GM21786 (cell line): ENCODE data around the gene NPAS2.
A peak's percentile ranks its signal among the peaks of the same experiment; 100 is the strongest.

Source experiments
- ATAC-seq: cut with Tn5 transposase; IDR thresholded peaks from one replicate; pipeline ENCODE4 v1.9.1; 2021; ENCODE audit not compliant: unreplicated experiment

The NPAS2 gene

DNA sequence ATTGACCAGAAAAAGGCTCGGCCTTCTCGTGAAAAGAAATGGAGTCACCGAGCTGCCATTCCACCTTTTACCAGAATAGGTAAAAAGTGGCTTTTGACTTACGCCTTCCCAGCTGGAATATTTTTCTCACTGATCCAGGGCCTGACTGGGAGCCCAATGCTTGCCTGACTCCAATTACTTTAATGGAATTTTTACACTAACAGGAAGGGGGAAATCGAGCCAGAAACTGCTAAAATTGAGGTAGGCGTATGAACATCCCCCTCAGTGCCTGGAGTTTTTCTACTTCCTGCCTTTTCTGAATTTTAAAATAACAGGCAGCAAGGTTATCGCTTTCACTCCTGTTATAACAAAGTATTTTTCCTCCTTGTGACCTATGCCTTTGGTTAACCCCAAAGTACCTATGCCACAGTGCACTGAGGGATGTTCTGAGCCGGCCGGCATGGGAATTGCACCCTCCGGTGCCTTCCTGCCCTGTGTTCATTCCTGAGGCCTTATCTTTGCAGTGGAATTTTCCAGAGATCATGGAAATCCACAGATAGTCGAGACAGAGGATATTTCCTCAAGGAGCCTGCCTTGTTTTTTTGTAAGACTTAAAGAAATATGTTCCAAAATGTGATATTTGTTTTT lies 163.9 kb downstream of the NPAS2 start:
- ATAC-seq = no peak

DNA sequence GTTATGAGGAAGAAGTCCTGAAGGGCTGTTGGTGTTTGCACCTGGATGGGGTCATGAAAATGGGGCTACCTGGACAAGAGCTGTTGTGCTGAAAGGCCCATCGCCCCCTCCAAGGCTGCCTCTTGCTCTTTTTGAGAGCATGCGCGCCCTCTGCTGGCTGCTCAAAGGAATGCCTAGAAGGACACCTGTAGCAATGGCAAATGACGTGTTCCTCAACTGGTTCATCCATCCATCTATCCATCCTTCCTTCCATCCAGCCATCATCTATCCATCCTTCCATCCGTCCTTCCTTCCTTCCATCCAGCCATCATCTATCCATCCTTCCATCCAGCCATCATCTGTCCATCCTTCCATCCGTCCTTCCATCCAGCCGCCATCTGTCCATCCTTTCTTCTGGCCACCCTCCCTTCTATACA lies 165.0 kb downstream of the NPAS2 start:
- no peak for ATAC-seq

DNA sequence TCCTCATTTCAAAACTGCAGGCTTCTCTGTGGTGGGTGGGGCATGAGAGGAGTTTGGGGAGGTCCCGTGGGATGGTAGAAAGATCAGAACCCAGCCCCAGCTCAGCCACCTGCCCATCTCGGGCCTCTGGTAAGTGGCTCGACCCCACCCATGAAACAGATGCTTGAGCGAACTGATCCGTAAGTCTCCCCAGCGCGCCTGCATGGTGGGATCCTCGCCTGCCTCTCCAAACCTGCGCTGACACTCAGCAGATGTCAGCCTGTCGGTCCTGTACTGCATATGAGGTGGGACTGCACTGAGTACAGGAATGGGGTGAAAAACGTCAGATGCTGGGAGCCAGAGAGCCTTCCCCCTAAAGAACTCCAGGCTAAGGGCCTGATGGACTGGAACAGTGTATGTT lies 166.2 kb downstream of the NPAS2 start:
- no peak for ATAC-seq

DNA sequence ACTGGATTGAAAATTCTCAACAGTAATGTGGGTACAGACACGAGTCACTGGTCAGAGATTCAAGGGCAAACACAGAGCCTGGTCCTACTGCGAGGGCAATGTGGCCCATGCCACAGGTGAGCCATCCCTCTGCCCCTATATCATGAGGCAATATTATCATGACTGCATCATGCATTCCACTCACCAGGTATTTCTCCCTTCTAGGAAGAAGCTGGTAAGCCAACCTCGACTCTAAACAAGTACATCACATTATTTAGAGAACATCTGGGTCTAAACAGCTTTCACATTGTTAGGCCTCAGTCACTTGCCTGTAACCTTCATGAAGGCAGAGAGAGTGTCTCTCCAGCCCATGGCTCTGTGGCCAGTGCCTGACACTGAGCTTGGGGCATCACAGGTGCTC lies 167.6 kb downstream of the NPAS2 start:
- ATAC-seq = no peak

DNA sequence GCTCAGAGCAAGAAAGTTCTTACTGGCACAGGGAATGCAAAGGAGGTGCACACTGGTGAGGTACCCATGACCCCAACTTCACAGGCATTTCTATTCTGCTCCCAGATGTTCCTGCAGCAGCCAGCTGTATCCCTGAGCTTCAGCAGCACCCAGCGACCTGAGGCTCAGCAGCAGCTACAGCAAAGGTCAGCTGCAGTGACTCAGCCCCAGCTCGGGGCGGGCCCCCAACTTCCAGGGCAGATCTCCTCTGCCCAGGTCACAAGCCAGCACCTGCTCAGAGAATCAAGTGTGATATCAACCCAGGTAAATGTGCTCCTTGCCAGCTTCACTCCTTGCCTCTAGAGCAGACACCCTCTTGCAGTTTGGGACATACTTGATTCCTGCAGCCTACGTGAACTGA lies 168.0 kb downstream of the NPAS2 start:
- ATAC-seq = no peak

DNA sequence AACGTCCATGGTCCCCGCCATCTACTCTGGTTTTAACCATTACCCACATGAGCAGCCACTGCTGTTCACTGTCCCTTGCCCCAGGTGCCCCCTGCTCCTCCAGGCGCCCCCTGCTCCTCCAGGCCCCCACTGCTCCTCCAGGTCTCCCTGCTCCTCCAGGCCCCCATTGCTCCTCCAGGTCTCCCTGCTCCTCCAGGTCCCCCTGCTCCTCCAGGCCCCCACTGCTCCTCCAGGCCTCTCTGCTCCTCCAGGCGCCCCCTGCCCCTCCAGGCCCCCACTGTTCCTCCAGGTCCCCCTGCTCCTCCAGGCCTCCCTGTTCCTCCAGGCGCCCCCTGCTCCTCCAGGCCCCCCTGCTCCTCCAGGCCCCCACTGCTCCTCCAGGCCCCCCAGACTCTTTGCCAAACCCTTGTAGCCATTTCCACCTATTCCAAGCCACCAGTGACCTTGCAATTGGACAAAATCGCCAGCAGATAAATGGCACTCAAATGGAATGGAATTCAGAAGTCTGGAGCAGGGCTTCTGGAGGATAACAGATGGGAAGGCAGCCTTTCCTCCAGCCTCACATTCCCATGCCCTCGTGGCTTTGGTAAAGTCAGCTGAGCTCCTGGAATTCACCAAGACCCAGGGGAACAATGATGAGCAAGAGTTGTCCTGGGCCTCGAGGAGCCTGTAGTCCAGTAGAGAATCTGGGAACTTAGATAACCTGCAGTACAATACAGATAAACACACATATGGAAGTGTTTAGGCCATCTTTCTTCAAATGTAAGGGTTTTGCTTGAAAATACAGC lies 168.9 kb downstream of the NPAS2 start:
- ATAC-seq = no peak

DNA sequence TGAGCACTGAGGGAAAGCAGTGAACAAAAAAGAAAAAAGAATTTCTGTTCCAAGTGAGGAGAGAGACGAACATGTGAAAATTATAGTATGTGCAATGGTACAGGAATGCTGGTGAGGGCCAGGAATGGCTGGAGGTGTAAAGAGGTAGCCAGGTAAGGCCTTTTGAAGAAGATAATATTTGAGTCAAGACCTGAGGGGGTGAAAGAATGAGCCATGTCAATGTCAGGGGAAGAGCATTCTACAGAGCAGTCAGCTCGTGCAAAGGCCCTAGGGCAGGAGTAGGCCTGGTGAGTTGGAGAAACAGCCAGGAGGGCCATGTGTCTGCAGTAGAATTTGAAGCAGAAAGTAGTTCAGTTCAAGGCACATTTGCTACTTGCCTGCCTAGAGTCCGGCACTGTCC lies 169.7 kb downstream of the NPAS2 start:
- ATAC-seq = no peak

DNA sequence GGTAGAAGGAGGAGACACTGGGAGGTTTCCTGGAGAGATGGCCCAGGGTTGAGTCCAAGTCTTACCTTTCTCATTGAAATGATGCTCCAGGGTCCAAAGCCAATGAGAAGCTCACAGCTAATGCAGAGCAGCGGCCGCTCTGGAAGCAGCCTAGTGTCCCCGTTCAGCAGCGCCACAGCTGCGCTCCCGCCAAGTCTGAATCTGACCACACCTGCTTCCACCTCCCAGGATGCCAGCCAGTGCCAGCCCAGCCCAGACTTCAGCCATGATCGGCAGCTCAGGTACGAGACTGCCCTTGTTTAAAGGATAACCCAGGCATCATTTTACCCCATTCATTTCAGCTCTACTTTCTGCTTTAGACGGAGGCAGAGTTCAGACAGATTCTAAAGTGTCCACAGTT lies 170.2 kb downstream of the NPAS2 start:
- ATAC-seq = no peak

DNA sequence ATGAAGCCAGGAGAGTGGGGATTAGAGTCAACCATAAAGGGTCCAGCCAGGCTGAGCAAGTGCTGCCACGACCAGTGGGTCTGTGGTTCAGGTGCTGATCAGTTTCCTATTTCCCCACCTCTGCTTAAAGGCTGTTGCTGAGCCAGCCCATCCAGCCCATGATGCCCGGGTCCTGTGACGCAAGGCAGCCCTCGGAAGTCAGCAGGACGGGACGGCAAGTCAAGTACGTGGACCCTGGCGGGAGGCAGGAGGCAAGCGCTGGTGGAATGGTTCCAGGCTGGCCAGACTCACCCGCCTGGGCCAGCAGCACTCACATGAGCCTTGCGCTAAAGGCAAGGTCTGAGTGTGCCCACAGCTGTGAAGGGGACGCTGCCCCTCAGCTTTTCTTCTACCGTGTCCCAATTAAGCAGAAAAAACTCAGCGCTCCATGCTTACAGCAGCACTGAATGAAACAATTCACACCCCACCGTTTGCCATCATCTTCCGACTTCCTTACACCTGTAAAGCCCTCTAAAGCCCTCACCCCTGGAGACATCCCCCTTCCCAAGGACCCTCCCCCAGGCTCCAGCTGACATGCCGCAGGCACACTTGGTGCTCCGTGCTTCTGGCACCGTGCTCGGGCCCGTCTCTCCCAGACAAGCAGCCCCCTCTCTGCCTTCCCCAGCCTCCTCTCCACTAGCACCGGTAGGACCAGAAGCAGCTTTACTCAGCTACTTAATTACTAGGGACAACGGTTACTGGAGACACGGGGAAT lies 170.9 kb downstream of the NPAS2 start:
- ATAC-seq = no peak

DNA sequence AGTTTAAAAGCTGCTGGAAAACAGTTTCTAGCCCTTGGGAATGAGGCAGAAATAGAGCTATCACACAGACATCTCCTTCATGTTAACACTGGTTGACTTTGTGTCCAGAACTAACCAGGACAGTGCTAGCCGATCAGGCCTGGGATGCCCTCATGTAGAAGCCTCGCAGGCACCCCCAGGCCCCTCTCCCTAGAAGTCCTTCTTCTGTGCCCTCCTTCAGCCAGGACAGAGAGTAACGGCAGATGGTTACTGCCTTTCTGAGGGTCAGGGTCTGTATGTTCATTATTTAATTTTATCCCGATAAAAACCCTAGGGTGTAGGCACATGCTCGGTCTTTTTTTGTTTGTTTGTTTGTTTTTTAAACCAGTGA lies 171.4 kb downstream of the NPAS2 start:
- ATAC-seq = no peak

DNA sequence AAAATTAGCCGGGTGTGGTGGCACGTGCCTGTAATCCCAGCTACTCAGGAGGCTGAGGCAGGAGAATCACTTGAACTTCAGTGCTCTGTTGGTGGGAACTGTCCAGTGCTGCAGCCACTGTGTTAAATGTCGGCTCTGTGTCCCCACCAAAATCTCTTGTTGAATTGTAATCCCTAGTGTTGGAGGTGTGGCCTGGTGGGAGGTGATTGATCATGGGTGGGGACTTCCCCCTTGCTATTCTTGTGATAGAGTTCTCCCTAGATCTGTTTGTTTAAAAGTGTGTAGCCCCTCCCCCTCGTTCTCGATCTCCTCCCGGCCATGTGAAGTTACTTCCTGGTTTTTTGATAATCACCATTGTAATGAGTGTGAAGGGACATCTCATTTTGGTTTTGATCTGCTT lies 172.3 kb downstream of the NPAS2 start:
- ATAC-seq = no peak

DNA sequence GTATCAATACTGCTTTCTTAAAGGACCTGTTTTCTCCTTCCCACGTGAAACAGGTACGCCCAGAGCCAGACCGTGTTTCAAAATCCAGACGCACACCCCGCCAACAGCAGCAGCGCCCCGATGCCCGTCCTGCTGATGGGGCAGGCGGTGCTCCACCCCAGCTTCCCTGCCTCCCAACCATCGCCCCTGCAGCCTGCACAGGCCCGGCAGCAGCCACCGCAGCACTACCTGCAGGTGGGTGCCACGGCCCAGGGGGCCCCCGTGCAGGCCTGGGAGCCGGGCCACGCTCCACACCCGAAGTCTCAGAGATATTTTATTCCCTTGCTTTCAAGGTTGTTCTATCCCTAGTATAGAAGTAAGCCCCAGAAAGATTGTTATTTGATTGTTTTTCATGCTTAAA lies 173.4 kb downstream of the NPAS2 start:
- ATAC-seq = no peak

DNA sequence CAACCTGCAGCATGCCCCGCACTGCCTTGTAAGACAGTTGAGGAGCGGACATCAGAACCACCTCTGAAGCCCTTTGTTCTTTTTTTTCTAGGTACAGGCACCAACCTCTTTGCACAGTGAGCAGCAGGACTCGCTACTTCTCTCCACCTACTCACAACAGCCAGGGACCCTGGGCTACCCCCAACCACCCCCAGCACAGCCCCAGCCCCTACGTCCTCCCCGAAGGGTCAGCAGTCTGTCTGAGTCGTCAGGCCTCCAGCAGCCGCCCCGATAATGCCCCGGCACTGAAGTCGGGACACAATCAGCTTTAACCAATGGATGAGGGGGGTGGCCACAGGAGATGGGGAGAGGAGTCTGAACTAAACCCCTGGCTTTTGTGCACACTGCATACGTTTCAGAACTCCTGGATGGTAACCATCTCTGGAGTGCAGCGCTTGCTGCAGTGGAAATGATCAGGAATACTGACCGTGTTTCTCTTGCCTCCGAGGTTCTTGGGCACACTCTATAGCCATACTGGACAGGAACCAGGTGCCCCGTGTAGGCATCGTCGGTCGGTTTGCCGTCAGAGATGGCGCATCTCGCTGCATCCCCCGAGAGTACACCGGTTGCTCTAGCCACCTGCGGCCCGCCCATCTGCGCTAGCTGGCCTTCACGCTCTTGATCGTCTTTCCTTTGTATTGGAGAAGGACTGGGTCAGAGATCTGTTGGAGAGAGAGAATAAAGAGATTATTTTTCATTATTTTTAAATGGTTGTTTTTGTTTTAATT lies 175.6 kb downstream of the NPAS2 start:
- ATAC-seq = no peak

DNA sequence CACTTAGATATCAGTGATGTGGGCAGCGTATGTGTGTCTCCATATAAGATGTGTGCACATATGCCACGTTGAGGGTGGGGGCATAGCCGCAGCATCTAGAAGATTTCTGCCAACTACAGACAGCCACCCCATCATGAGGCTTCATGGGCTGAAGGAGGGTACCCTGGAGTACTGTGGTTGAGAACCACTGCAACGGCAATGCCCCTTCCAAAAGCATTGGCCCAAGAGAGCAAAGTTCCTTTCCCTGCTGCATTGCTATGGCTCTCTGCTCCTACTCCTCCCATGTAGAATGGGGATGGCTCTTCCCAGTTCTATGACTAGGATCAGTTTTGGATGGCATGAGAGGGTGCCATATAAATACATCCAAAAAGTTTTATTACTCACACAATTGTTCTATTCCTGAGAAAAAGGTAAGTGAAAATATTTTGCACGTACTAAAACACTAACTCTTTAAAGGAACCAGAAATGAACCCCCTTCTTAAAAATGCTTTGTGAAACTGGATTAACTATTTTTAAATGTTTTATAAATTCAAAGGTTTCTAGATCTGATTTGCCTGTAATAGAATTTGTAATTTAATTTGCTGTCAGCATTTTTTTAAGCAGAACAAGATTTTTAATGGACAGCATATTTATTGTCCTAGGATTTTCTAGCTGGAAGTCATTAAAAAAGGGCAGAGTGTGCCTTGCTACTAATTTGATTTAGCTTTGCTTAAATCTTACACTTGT lies 177.7 kb downstream of the NPAS2 start:
- no peak for ATAC-seq

DNA sequence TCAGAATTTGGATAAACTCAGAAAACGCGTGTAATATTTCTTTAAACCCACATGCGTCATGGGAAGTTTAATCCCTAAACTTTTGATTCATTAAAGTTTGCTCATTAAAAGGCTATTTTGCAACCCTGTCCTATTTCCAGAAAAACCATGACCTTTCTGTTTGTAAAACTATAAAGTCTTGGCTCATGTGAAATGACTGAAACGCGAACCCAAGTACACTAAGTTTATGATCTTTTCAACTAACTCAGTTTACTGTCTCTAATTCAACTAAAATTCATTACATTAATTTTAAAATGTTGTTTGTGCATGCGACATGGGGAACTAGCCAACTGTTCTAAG lies 178.3 kb downstream of the NPAS2 start:
- no peak for ATAC-seq

DNA sequence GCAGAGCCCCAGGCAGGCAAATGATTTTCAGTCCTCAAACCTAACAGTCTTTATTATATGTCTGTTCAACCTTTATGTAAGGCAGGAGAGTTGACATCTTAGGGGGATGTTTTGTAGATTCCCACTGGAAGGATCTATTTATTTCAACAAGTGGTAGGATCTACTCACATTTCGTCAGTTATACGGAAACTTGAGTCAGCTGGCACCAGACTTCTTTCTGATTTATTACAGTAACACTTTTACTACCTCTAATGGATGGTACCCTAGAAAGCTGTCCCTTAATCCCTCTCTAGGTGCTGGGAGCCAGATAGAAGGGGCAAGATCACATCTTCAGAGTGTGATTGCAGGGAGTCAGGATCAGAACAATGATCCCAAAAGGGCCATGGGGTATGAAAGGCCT lies 180.1 kb downstream of the NPAS2 start:
- ATAC-seq = no peak

DNA sequence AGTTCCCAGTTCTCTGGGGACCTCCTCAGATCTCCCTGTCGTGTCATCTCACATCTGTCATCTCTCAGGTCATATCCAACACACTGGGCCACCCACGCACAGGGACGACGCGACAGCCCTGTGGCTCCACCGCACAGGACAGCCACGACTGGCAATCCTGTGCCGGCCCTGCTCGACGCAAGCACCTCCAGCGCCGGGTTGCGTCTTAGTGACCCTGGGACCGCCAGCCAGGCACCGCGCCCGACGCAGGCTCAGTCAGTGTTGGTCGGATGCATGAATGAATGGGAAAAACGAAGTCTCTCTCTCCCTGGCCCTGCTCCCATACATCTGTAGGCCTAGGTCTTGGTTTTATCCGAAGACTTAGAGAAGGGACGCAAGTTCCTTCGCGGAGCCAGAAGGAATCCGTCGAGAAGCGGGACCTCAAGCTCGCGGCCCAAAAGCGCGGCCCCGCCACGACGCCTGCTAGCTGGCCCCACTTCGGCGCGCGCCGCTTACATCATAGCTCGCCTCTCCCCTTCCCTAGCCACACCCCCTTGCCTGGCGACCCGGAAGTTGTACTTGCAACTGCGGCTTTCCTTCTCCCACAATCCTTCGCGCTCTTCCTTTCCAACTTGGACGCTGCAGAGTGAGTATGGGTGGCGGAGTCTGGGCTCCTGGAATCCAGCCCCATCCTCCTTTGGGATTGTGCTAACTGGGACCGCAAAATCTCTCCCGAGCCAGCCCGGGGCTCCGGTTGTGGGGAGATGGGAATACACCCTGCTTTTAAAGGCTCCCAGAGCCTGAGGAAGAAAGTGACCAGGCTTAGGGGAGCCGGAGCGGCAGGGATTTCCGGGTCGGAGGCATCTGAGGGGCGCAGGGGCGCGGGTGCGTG lies 182.0 kb downstream of the NPAS2 start, which contains the start of gene RPL31:
Gene RPL31, plus strand, starts transcription at position 599 of the 871 bp plus-strand sequence. CDS start 413 bp downstream, outside the sequence.
- peak; percentile 97 for ATAC-seq

DNA sequence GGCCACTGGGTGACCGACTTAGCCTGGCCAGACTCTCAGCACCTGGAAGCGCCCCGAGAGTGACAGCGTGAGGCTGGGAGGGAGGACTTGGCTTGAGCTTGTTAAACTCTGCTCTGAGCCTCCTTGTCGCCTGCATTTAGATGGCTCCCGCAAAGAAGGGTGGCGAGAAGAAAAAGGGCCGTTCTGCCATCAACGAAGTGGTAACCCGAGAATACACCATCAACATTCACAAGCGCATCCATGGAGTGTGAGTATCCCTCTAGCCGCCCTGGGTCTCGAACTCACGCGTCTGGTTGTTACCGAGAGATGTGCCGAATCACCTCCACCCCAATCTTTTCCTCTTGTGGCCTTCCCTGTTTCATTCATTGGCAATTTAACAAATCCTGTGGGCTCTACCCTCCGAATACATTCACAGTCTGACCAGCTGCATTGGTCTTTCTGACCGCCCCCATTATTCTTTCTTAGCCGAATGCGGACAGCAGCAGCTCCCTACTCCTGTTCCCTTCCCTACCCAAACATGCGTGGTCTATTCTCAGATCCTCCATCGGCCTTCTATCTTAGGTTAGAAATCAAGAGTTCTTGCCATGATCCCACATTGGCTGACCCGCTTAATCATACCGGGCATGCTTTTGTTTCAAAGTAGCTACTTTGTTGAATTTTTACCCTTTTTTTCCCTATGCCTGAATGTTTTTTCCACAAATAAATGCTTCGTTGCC lies 182.8 kb downstream of the NPAS2 start:
- no peak for ATAC-seq

DNA sequence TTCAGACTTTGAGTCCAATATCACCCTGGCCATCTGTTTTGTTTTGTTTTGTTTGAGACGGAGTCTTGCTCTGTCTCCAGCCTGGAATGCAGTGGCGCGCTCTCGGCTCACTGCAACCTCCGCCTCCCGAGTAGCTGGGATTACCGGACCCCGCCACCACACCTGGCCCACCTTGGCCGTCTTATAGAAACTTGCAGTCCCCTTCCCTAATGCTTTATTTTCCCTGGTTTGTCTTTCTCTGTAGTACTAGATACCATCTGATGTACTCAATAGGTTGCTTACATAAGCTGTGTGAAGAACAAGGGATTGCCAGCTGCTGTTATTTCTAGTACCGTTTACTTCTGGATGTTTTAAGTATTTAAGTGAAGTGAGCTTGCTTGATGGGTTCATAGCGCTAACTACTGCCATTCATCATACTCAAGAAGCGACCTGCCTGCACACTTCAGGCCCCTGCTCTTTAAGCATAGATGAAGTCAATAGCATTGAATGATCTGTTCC lies 183.4 kb downstream of the NPAS2 start:
- no peak for ATAC-seq
